ENCODE measurements around the gene HIRIP3. TPM values are rescaled to one million over a fixed set of nuclear protein-coding genes. Genes with fewer than 3 reads are reported as not detected.

The HIRIP3 gene
- total and polyA plus RNA-seq, 2 of the 13 experiments (the other 11 are each of a cell fraction or from before 2014, with no cell fraction given) = 12.6 to 17.2 TPM

DNA sequence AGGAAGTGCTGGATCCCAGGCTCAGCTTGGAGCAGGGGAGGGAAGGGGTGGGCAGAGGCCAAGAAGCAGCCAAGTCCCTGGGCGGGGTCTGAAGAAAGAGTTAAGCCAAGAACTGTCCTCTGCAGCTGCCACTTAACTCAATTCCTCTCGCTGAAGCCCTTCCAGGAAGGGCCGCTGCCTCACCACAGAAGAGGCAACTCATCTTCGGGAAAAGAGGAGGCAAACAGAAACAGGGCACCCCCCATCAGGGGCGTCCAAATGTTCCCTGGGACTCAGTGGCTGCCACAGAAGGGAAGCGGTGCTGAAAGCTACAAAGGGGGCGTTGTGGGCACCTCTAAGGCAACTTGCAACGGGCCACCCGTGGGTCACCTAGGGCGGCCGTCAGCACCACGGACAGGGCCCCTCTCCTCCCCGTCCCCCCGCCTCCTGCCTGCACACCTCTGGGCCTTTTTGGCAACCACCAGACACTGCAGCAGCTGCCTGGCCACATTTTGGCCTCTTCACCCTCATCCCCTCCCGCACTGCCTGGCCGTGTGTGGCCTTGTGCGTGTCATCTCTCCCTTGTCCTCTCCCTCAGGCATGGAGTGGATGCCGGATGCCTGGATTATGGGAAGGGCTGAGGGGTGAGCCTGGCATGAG is 33.1 kb upstream of the HIRIP3 start (continued):
- TF ChIP-seq, protein P1, sequence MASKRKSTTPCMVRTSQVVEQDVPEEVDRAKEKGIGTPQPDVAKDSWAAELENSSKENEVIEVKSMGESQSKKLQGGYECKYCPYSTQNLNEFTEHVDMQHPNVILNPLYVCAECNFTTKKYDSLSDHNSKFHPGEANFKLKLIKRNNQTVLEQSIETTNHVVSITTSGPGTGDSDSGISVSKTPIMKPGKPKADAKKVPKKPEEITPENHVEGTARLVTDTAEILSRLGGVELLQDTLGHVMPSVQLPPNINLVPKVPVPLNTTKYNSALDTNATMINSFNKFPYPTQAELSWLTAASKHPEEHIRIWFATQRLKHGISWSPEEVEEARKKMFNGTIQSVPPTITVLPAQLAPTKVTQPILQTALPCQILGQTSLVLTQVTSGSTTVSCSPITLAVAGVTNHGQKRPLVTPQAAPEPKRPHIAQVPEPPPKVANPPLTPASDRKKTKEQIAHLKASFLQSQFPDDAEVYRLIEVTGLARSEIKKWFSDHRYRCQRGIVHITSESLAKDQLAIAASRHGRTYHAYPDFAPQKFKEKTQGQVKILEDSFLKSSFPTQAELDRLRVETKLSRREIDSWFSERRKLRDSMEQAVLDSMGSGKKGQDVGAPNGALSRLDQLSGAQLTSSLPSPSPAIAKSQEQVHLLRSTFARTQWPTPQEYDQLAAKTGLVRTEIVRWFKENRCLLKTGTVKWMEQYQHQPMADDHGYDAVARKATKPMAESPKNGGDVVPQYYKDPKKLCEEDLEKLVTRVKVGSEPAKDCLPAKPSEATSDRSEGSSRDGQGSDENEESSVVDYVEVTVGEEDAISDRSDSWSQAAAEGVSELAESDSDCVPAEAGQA (IDR thresholded peaks at IDR 0.05; ENCODE audit: low read depth) = no peak
- TF ChIP-seq, protein P1 (CRISPR knock-in tag; IDR thresholded peaks at IDR 0.05; ENCODE audit: borderline replicate concordance) = no peak
- TF ChIP-seq NPAS2 (CRISPR knock-in tag; IDR thresholded peaks at IDR 0.05; ENCODE audit: borderline replicate concordance) (no peak), ZNF235 (CRISPR knock-in tag; IDR thresholded peaks at IDR 0.05; ENCODE audit: borderline replicate concordance) (no peak), TRIM24 (CRISPR knock-in tag; IDR thresholded peaks at IDR 0.05) (no peak), U2AF1 (optimal IDR thresholded peaks at IDR 0.05; ENCODE audit: low read depth, low read length) (no peak), ZNF441 (CRISPR knock-in tag; IDR thresholded peaks at IDR 0.05; ENCODE audit: borderline replicate concordance) (no peak), DNMT3B (CRISPR knock-in tag; conservative IDR thresholded peaks at IDR 0.05) (no peak), SP140L (CRISPR knock-in tag; IDR thresholded peaks at IDR 0.05; ENCODE audit: borderline replicate concordance) (no peak), FOSL1 (CRISPR knock-in tag; IDR thresholded peaks at IDR 0.05; ENCODE audit: borderline replicate concordance) (no peak), GLI4 (CRISPR knock-in tag; IDR thresholded peaks at IDR 0.05; ENCODE audit: borderline replicate concordance) (no peak), NCOA5 (CRISPR knock-in tag; IDR thresholded peaks at IDR 0.05) (no peak), E2F2 (CRISPR knock-in tag; IDR thresholded peaks at IDR 0.05; ENCODE audit: borderline replicate concordance) (no peak)
- TF ChIP-seq, protein P2, sequence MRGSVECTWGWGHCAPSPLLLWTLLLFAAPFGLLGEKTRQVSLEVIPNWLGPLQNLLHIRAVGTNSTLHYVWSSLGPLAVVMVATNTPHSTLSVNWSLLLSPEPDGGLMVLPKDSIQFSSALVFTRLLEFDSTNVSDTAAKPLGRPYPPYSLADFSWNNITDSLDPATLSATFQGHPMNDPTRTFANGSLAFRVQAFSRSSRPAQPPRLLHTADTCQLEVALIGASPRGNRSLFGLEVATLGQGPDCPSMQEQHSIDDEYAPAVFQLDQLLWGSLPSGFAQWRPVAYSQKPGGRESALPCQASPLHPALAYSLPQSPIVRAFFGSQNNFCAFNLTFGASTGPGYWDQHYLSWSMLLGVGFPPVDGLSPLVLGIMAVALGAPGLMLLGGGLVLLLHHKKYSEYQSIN (CRISPR knock-in tag; IDR thresholded peaks at IDR 0.05; ENCODE audit: borderline replicate concordance) = no peak
- TF ChIP-seq, protein P3, sequence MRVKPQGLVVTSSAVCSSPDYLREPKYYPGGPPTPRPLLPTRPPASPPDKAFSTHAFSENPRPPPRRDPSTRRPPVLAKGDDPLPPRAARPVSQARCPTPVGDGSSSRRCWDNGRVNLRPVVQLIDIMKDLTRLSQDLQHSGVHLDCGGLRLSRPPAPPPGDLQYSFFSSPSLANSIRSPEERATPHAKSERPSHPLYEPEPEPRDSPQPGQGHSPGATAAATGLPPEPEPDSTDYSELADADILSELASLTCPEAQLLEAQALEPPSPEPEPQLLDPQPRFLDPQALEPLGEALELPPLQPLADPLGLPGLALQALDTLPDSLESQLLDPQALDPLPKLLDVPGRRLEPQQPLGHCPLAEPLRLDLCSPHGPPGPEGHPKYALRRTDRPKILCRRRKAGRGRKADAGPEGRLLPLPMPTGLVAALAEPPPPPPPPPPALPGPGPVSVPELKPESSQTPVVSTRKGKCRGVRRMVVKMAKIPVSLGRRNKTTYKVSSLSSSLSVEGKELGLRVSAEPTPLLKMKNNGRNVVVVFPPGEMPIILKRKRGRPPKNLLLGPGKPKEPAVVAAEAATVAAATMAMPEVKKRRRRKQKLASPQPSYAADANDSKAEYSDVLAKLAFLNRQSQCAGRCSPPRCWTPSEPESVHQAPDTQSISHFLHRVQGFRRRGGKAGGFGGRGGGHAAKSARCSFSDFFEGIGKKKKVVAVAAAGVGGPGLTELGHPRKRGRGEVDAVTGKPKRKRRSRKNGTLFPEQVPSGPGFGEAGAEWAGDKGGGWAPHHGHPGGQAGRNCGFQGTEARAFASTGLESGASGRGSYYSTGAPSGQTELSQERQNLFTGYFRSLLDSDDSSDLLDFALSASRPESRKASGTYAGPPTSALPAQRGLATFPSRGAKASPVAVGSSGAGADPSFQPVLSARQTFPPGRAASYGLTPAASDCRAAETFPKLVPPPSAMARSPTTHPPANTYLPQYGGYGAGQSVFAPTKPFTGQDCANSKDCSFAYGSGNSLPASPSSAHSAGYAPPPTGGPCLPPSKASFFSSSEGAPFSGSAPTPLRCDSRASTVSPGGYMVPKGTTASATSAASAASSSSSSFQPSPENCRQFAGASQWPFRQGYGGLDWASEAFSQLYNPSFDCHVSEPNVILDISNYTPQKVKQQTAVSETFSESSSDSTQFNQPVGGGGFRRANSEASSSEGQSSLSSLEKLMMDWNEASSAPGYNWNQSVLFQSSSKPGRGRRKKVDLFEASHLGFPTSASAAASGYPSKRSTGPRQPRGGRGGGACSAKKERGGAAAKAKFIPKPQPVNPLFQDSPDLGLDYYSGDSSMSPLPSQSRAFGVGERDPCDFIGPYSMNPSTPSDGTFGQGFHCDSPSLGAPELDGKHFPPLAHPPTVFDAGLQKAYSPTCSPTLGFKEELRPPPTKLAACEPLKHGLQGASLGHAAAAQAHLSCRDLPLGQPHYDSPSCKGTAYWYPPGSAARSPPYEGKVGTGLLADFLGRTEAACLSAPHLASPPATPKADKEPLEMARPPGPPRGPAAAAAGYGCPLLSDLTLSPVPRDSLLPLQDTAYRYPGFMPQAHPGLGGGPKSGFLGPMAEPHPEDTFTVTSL (CRISPR knock-in tag; IDR thresholded peaks at IDR 0.05; ENCODE audit: borderline replicate concordance) = no peak

All from HepG2 (cell line).